NCI-H1417 (cell line): ENCODE data around the gene MASP2.
"Not testable (repeated sequence)": the region's sequence is repeated elsewhere in the genome, so short reads cannot be mapped to it uniquely, and the experiment has no call there.

ENCODE experiments used
- DNase-seq, 3 experiments: peaks; one replicate each; lab custom pipeline; 2025; lab: John Stamatoyannopoulos, UW

Gene MASP2

GRCh38 chr1:11039351-11040104 is 7.5 kb downstream of the MASP2 start:
- DNase-seq: no peak

- peak; percentile 71 to 92 (median 88) for DNase-seq
Observed at GRCh38 chr1:11037740-11038182, 9.3 kb downstream of the MASP2 start.

- DNase-seq: not testable (repeated sequence)
Observed at GRCh38 chr1:11037019-11037739, 9.9 kb downstream of the MASP2 start.

GRCh38 chr1:11031624-11032262 is 15.3 kb downstream of the MASP2 start:
- DNase-seq: no peak

- DNase-seq: no peak
Observed at GRCh38 chr1:11030865-11031264, 16.2 kb downstream of the MASP2 start.

GRCh38 chr1:11028018-11028417 is 19.0 kb downstream of the MASP2 start:
- DNase-seq: no peak

GRCh38 chr1:11027316-11027715 is 19.7 kb downstream of the MASP2 start:
- DNase-seq: peak in 1 of 3 experiments; percentile 54

- DNase-seq: no peak
Observed at GRCh38 chr1:11026903-11027302, 20.1 kb downstream of the MASP2 start.

GRCh38 chr1:11026052-11026451 is 21.0 kb downstream of the MASP2 start:
- peak in 1 of 3 experiments; percentile 28 for DNase-seq

- DNase-seq: no peak
Observed at GRCh38 chr1:11025618-11026017, 21.4 kb downstream of the MASP2 start.

- no peak for DNase-seq
Observed at GRCh38 chr1:11024874-11025203, 22.2 kb downstream of the MASP2 start.

- DNase-seq: no peak
Observed at GRCh38 chr1:11024154-11024873, 22.7 kb downstream of the MASP2 start.

- peak in 1 of 3 experiments; percentile 21 for DNase-seq
Observed at GRCh38 chr1:11023201-11023600, 23.8 kb downstream of the MASP2 start.

- DNase-seq: no peak
Observed at GRCh38 chr1:11019971-11020370, 27.1 kb downstream of the MASP2 start.

- DNase-seq: not testable (repeated sequence)
Observed at GRCh38 chr1:11019358-11019757, 27.7 kb downstream of the MASP2 start.

- DNase-seq: no peak
Observed at GRCh38 chr1:11013160-11013531, 33.9 kb downstream of the MASP2 start.

GRCh38 chr1:11012260-11013159 is 34.5 kb downstream of the MASP2 start, which contains the start of gene TARDBP:
Gene TARDBP (plus strand): TSS chr1:11012654. CDS start chr1:11013728, 1,074 bp downstream.
- DNase-seq: peak; percentile 91 to 98 (median 97)

- DNase-seq: no peak
Observed at GRCh38 chr1:11000526-11000925, 46.5 kb downstream of the MASP2 start.

- DNase-seq: no peak
Observed at GRCh38 chr1:10996100-10996499, 50.9 kb downstream of the MASP2 start.

GRCh38 chr1:10992864-10993263 is 54.2 kb downstream of the MASP2 start:
- no peak for DNase-seq

- not testable (repeated sequence) for DNase-seq
Observed at GRCh38 chr1:10992004-10992403, 55.0 kb downstream of the MASP2 start.
